ENCODE results near the gene MAB21L4.

DNA sequence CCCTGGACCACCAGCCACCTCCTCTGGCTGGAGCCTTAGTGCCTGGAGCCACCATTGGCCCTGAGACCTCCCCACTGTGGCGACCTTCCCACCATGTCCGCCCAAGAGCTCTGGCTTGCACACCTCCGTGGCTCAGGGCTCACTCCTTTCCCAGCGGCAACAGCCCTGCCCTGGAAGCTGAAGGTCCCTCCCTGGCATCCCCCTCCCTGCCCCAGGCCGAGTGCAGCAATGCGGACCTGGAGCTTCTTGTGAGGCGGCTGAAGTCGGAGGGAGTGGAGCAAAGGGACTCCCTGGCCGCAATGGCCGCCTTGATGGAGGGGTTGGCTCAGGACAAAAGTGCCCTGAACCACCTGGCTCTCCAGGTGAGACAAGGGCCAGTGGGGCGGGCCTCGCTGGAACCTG lies 38.7 kb upstream of the MAB21L4 start:
- TF ChIP-seq, protein P1, sequence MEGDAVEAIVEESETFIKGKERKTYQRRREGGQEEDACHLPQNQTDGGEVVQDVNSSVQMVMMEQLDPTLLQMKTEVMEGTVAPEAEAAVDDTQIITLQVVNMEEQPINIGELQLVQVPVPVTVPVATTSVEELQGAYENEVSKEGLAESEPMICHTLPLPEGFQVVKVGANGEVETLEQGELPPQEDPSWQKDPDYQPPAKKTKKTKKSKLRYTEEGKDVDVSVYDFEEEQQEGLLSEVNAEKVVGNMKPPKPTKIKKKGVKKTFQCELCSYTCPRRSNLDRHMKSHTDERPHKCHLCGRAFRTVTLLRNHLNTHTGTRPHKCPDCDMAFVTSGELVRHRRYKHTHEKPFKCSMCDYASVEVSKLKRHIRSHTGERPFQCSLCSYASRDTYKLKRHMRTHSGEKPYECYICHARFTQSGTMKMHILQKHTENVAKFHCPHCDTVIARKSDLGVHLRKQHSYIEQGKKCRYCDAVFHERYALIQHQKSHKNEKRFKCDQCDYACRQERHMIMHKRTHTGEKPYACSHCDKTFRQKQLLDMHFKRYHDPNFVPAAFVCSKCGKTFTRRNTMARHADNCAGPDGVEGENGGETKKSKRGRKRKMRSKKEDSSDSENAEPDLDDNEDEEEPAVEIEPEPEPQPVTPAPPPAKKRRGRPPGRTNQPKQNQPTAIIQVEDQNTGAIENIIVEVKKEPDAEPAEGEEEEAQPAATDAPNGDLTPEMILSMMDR (IDR thresholded peaks at IDR 0.05), result no peak
- TF ChIP-seq POLR2A (IDR thresholded peaks at IDR 0.05) (no peak), EP300 (IDR thresholded peaks at IDR 0.05; ENCODE audit: low read depth) (no peak)

Data from transverse colon (tissue), 3 donors.